ENCODE measurements around the gene GKN1. TPM values are rescaled to one million over a fixed set of nuclear protein-coding genes. Genes with fewer than 3 reads are reported as not detected.
A peak's percentile ranks its signal among the peaks of the same experiment; 100 is the strongest.

The GKN1 gene
- total RNA-seq, 1 experiment from 2014 or later = not detected

DNA sequence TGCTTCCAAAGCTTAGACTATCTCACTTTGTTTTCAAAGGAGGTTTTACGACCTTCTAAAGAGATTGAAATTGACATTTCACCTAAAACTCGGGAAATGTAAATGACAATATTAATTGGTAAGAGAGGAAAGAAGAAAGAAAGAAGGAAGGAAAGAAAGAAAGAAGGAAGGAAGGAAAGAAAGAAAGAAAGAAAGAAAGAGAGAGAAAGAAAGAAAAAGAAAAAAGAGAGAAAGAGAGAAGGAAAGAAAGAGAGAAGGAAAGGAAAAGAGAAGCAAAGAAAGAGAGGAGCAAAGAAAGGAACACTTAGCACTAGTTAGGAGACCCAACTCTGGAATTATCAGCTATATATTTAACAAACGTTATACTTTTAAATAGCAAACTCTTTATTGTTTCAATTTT lies 3.7 kb downstream of the GKN1 start:
- Histone ChIP-seq H3K56ac (ENCODE audit: insufficient read length, low read depth, low read length) (no peak overlapping the region), H4K8ac (replicated peaks; ENCODE audit: insufficient read length, low read depth, low read length) (no peak overlapping the region), H3K9ac (ENCODE audit: extremely low read depth, insufficient read length, low read length) (no peak overlapping the region), H2AK5ac (ENCODE audit: insufficient read length, low read length) (no peak overlapping the region), H3K79me2 (ENCODE audit: insufficient read depth, low read length) (no peaks in the 10 kb centered on the region), H2BK120ac (ENCODE audit: low read depth, low read length, poor library complexity, severe bottlenecking) (no peak overlapping the region), H3K4me2 (ENCODE audit: insufficient read depth, insufficient read length, low read length) (no peak overlapping the region), H4K20me1 (ENCODE audit: control insufficient read depth, insufficient read depth, insufficient read length) (no peaks in the 10 kb centered on the region), H3K18ac (ENCODE audit: insufficient read length, low read depth, low read length) (no peak overlapping the region), H3T11ph (ENCODE audit: low read length) (no peak overlapping the region), H3K4me1 (ENCODE audit: insufficient read depth, low read length) (no peaks in the 10 kb centered on the region), H2BK5ac (ENCODE audit: insufficient read length, low read length) (no peak overlapping the region), H3K9me3 (ENCODE audit: control insufficient read depth, low read depth, low read length) (no peaks in the 10 kb centered on the region), H3K27me3 (ENCODE audit: insufficient read depth, low read length) (no peaks in the 10 kb centered on the region), H3K27ac (ENCODE audit: insufficient read length, low read depth, low read length) (no peak overlapping the region), H4K5ac (ENCODE audit: insufficient read length, low read depth, low read length) (no peak overlapping the region), H2BK20ac (ENCODE audit: low read depth, low read length, poor library complexity, severe bottlenecking) (no peak overlapping the region), H3K23ac (ENCODE audit: insufficient read length, low read depth, low read length) (no peak overlapping the region), H2BK15ac (ENCODE audit: low read depth, low read length) (no peak overlapping the region), H3K14ac (ENCODE audit: insufficient read depth, low read length) (no peak overlapping the region), H3K4ac (ENCODE audit: low read depth, low read length) (no peak overlapping the region), H3K23me2 (ENCODE audit: insufficient read length, low read depth, low read length, poor library complexity, severe bottlenecking) (no peaks in the 10 kb centered on the region), H4K91ac (ENCODE audit: insufficient read length, low read depth, low read length) (no peak overlapping the region), H2AFZ (ENCODE audit: low read length) (no peak overlapping the region), H3K79me1 (ENCODE audit: insufficient read depth, low read depth, low read length, poor library complexity, severe bottlenecking) (no peaks in the 10 kb centered on the region), H2BK12ac (ENCODE audit: insufficient read length, low read depth, low read length) (no peak overlapping the region)
- H3K9me3 Mint-ChIP-seq = no peaks in the 10 kb centered on the region
- no peaks in the 10 kb centered on the region for H3K36me3 Mint-ChIP-seq (ENCODE audit: insufficient read depth in 1 of 3, low read depth in 3 of 3)
- no peak for DNase-seq
- no CpG with 5 or more reads among the region's 3 CpGs for WGBS (ENCODE audit: extremely low coverage, insufficient read length, low lambda C conversion rate)
- H3K4me1 Mint-ChIP-seq = peaks cover 8 to 10% of the 10 kb centered on the region in 2 experiments
- TF ChIP-seq, protein P1, sequence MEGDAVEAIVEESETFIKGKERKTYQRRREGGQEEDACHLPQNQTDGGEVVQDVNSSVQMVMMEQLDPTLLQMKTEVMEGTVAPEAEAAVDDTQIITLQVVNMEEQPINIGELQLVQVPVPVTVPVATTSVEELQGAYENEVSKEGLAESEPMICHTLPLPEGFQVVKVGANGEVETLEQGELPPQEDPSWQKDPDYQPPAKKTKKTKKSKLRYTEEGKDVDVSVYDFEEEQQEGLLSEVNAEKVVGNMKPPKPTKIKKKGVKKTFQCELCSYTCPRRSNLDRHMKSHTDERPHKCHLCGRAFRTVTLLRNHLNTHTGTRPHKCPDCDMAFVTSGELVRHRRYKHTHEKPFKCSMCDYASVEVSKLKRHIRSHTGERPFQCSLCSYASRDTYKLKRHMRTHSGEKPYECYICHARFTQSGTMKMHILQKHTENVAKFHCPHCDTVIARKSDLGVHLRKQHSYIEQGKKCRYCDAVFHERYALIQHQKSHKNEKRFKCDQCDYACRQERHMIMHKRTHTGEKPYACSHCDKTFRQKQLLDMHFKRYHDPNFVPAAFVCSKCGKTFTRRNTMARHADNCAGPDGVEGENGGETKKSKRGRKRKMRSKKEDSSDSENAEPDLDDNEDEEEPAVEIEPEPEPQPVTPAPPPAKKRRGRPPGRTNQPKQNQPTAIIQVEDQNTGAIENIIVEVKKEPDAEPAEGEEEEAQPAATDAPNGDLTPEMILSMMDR (conservative IDR thresholded peaks at IDR 0.05) = no peak
- H3K27ac Mint-ChIP-seq = peak overlapping the region in 1 of 3 experiments; percentile 46; a peak in 2 of 7 replicates
- peaks cover 12% of the 10 kb centered on the region for H3K27me3 Mint-ChIP-seq (ENCODE audit: low read depth)
- H3K4me3 Mint-ChIP-seq = no peak overlapping the region
